NOMO-1 treated with DMSO at 0.1 percent for 48 hours (cell line): ENCODE results near the gene SPSB4.

Experiments used
- DNase-seq: peaks from one replicate; lab custom pipeline; 2025; ENCODE audit not compliant: unreplicated experiment; lab: John Stamatoyannopoulos, UW

SPSB4 gene

GRCh38 chr3:141073580-141073979 lies 22.4 kb downstream of the SPSB4 start:
- no peak for DNase-seq

DNA sequence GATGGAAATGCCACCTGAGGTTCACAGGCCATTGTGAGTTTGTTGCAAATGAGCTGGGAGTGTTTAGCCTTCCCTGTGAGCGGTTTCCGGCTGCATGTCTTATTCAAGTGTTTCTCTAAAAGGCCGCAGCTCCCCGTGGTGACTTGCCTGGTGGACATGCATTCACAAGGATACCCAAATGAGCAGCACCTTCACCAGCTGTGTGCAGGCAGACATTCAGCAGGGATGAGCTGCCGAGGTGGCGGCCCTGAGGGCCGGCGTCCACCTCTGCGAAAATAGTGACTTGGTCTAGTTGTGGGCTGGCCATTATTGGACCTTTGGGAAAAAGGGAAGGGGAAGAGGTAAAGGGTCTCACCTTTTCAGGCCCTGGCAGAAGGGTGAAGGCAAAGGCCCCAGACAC lies 23.4 kb downstream of the SPSB4 start:
- no peak for DNase-seq

DNA sequence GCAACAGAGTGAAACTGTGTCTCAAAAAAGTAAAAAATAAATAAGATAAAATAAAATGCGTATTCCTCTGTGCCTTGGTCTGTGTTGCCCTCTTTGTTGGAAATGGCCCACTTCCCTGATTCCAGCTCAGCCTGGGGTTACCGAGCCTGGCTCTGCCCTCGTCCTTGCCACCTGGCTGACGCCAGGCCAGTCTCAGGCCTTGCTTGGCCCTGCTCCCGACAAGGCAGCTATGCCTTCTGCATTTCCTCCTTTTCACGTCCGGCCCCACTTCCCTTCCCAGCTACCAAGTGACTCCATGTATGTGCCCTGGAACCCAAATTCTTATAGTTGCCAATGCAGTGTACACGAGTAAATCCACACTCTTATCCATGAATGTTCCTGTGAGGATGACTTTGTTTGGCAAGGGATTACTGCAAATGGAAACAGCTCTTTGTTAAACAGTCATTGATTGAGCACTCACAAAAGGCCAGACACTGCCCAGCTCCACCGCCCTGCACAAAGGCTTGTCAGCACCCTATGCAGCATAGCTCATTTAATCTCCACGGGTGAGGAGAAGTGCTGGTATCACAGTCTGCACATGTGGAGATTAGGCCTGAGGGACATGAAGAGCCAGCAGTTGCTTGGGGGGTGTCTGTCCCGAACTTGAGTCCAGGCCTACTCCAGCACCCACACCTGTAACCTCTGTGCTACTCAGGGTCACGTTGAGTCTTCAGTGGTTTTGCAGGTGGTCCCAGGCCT lies 25.1 kb downstream of the SPSB4 start:
- no peak for DNase-seq

- peak; percentile 66 for DNase-seq
Measured at GRCh38 chr3:141076797-141077571, 25.8 kb downstream of the SPSB4 start.

GRCh38 chr3:141077631-141078030 lies 26.5 kb downstream of the SPSB4 start:
- no peak for DNase-seq

DNA sequence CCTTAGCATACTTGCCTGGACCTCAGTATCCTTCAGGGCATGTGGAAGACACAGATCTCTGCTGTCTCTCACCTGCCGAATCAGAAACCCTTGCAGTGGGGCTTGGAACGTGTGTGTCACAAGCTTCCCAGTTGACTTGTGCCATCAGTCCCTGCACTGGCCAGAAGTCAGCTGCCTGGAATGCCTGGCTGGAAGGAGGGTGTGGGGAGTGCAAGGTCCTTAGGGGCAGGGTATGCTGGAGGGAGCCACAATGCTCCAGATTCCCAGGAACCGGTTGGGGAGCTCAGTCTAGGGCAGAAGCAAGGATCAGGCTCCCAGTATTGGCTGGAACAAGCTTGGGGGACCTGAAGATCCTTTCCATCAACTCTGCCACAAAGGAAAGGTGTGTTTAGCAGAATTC lies 27.1 kb downstream of the SPSB4 start:
- no peak for DNase-seq

GRCh38 chr3:141080431-141080830 lies 29.3 kb downstream of the SPSB4 start:
- DNase-seq: peak; percentile 13

DNA sequence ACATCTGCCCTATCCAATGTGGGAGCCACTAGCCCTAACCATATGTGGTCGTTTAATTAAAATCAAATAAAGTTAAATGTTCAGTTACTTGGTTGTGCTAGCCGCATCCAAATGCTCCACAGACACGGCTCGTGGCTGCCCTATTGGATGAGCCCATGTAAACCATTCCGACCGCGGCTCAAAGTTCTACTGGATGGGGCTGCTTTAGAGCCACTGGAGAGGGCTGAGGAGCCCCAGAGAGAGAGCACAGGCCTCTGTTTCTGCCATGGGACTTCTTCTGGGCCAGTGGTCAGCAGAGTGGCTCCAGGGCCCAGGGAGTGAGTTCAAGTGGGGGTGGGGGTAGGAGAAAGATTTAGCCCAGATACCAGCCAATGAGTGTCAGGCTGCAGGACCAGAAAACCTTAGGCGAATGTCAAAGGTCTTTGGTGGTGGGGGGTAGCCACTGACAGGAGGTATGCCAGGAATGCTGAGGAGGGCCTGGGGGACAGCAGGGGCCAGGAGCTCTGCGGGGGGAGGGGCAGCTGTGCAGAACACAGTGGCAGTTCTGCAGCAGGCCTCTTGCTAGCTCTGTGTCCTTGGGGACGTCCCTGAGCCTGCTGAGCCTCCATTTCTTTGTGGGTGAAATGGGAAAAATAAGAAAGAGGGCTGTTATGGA lies 30.1 kb downstream of the SPSB4 start:
- DNase-seq: no peak

- no peak for DNase-seq
Measured at GRCh38 chr3:141082064-141082463, 30.9 kb downstream of the SPSB4 start.

DNA sequence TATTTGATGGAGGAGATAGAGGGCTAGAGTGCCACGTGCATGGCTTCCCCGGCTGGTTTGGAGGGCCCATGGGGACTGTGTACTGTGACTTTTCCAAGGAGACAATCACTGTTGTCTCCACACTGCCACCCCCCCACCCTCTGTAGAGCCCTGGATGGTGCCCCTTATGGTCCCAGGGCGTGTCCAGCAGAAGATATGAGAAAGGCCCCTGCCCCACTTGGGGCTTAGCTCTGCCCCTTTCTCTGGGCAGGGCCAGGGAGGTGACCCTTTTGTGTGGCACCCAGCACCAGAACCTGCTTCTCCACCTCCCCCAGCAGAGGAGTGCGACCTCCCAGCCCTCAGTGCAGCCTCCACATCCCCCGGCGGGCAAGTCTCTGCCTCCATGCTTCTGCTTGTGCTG lies 32.1 kb downstream of the SPSB4 start:
- no peak for DNase-seq

DNA sequence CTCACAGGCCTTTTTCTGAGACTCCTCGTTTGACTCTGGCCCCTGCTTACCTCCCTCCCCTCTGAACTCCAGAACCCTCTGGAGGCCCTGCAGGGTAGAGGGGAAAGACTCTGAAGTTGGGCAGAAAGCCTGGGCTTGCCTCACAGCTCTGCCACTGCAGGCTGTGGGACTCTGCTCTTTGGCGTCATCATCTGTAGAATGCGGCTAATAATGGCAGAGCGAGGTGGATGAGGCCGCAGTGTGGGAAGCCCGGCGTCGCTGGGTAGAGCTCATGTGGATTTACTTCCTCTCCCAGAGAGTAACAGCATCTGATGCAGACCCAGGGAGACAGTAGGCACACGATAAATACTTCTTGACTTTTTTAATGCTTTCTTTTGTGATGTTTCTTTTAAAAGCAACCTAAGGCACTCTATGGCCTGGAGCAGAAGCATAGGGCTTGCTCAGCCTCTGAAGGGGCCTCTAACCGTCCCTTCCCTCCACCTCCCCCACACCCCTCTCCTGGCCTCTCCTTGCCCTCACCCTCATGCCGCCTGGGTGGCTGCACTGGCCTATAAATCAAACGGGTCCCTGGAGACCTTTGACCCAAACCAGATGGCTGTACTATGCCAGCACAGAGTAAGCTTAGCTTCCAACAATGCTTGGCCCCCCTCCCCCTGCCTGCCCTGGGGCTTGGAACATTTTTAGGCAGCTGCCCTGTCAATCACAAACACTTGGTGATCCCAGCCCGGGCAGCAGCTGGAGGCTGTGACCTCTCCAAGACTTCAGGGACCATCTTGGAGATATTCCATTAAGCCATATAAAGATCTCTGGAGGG lies 32.9 kb downstream of the SPSB4 start:
- no peak for DNase-seq

- no peak for DNase-seq
Measured at GRCh38 chr3:141085343-141086070, 34.4 kb downstream of the SPSB4 start.

- DNase-seq: no peak
Measured at GRCh38 chr3:141086188-141086587, 35.0 kb downstream of the SPSB4 start.

GRCh38 chr3:141087076-141087777 lies 36.1 kb downstream of the SPSB4 start:
- no peak for DNase-seq

DNA sequence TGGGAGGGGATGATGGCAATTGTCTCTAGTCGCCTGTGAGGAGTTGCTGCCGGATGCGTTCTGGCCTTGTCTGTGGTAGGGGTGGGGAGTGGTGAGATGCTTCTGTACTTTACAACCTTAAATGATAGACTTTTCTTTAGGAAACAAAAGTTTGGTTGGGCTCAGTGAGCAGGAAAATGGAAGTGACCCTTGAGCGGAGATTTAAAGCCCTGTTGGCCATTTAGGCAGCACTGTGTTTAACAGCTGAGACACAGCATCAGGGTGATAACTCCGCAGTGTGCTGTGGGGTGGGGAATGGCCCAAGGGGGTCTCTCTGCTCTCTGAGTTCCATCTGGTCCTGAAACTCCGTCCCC lies 36.6 kb downstream of the SPSB4 start:
- DNase-seq: no peak

DNA sequence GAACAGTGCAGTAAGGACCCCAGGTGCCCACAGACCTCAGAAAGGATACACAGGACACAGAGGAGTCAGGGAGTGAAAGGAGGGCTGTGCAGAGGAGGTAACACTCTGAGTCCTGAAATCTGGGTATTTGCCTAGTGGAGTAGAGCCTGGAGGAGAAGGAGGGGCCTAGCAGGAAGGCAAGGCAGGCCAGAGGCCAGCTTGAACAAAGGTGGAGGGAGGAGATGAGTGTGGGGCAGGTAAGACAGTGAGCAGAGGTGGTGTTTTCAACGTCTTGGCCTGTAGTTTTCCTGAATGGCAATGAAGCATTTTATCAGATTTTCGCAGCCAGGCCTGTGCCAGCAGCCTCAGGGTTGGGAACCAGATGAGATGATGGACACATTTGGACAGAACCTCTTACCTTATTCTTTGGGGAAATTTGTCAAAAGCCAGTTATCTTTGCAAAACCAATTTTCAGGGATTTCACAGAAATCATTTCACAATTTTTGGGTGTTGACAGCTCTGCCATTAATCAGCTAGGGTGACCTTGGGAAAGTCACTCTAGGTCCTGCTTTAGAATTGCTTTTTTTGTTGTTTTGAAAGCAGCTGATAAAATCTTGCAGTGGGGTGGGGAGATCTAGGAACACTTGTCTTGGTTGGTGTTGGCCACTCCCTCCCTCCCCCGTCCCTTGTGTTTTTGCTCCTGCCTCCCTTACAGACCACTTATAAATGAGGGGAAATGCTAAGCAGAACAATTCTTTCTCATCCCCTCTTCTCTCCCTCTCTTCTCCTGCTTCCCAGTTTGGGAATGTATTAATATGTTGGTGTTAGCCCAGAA lies 38.4 kb downstream of the SPSB4 start:
- DNase-seq: no peak

- DNase-seq: no peak
Measured at GRCh38 chr3:141091426-141091825, 40.3 kb downstream of the SPSB4 start.

- no peak for DNase-seq
Measured at GRCh38 chr3:141092663-141093062, 41.5 kb downstream of the SPSB4 start.

GRCh38 chr3:141093397-141093796 lies 42.2 kb downstream of the SPSB4 start:
- no peak for DNase-seq
